Measurements from ENCODE around the gene GAK. TPM values are rescaled to one million over a fixed set of nuclear protein-coding genes. Genes with fewer than 3 reads are reported as not detected.

Gene GAK
- total RNA-seq, 8 experiments from 2014 or later, result 26.1 to 94.0 (median 44.6) TPM

DNA sequence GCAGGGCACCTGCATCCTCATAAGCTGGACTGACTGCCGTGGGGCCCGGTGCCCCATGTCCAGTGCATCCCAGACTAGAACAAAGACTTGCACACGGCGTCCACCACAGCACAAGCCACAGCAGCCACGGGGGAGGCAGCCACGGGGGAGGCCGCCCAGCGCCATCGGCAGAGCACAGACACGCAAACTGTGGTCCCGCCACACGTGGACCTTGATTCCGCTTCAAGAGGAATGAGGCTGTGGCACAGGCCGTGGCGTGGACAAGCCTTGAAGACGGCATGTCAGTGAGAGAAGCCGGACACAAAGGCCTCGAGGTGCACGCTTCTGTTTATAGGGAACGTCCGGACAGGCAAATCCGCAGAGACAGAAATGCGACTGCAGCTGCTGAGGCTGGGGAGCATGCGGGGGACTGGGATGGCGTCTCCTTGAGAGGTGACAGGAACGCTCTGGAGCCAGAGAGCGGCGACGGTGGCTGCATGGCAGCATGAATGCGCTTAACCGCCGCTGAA, 96.1 kb downstream of the GAK start:
- Histone ChIP-seq H3K27ac (no peak overlapping the region), H3K4me1 (replicated peaks in 1 of 2) (no peaks in the 10 kb centered on the region), H3K4me3 (no peak overlapping the region)
- ATAC-seq (replicated peaks in 6 of 8), result peak in 1 of 8 experiments; percentile 9
- in situ Hi-C loops (cut with MboI; ENCODE audit: low pct_unique_long_range_greater_than_20kb in 2 of 9, low sequenced_read_pairs in 9 of 9, unreplicated experiment in 9 of 9), result no loop called here
- WGBS, 10 experiments, result 83 to 100% (median 93%) methylated on average over 2 to 8 of the region's 32 CpGs; no CpG with 5 or more reads in 3 of the 10 experiments

- 80 to 97% (median 81%) methylated on average over 1 to 12 of the region's 46 CpGs; no CpG with 5 or more reads in 5 of the 10 experiments for WGBS, 10 experiments
- H3K4me3 ChIP-seq, result no peak overlapping the region
- H3K27ac ChIP-seq, result no peak overlapping the region
- ATAC-seq (replicated peaks in 6 of 8), result no peak
- in situ Hi-C loops (cut with MboI; ENCODE audit: low pct_unique_long_range_greater_than_20kb in 2 of 9, low sequenced_read_pairs in 9 of 9, unreplicated experiment in 9 of 9), result no loop called here
- peaks cover under 1% of the 10 kb centered on the region in 2 donors for H3K4me1 ChIP-seq (replicated peaks in 1 of 2)
These were observed 96.7 kb downstream of the GAK start for GRCh38 chr4:835148-836002.

DNA sequence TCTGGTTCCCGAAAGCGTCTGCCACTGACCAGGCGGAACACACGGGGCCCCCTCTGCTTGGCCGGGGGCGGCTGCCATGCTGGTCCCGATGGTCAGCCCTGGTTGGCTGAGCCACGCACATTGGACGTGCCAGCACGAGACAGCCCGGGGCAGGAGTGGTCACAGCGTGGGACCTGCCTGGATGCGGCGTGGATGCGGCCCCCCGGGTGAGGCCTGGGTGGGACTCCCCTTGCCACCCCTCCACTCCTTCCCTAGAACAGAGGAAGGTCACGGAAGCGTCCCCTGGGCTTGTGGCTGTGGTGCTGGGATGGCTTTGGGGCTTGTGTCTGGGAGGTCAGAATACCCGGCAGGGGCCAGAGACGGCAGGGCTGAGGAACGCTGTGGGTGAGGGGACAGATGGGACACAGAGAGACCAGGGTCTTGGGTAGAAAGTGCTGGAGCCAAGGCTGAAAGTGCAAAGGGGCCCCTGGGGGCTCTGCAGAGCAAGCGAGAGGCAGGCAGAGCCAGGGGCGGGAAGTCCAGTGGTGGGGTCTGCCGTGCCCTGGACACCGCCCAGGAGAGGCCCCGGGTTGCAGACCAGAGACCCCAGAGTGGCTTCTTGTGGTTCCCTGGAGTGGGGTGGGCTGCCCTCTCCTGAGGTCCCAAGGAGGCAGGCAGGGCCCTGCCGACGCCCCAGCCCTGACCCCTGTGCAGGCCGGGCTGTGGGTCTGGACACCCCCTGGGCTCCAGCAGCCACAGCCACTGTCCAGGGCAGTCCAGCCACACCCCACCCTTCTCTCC, 97.6 kb downstream of the GAK start:
- no peak for ATAC-seq (replicated peaks in 6 of 8)
- H3K27ac ChIP-seq, result no peak overlapping the region
- 80 to 100% (median 93%) methylated on average over 1 to 6 of the region's 29 CpGs; no CpG with 5 or more reads in 7 of the 10 experiments for WGBS, 10 experiments
- no peak overlapping the region for H3K4me3 ChIP-seq
- in situ Hi-C loops (cut with MboI; ENCODE audit: low pct_unique_long_range_greater_than_20kb in 2 of 9, low sequenced_read_pairs in 9 of 9, unreplicated experiment in 9 of 9), result no loop called here
- peaks cover 5 to 9% of the 10 kb centered on the region in 2 donors for H3K4me1 ChIP-seq (replicated peaks in 1 of 2)

- in situ Hi-C loops (cut with MboI; ENCODE audit: low pct_unique_long_range_greater_than_20kb in 2 of 9, low sequenced_read_pairs in 9 of 9, unreplicated experiment in 9 of 9), result no loop called here
- H3K4me1 ChIP-seq (replicated peaks in 1 of 2), result peaks cover 5 to 9% of the 10 kb centered on the region in 2 donors
- H3K4me3 ChIP-seq, result no peak overlapping the region
- 20 to 90% (median 61%) methylated on average over 1 to 14 of the region's 18 CpGs; no CpG with 5 or more reads in 4 of the 10 experiments for WGBS, 10 experiments
- H3K27ac ChIP-seq, result no peak overlapping the region
- ATAC-seq (replicated peaks in 6 of 8), result no peak
These were observed 98.3 kb downstream of the GAK start for GRCh38 chr4:833731-834367.

- Histone ChIP-seq H3K4me3 (no peak overlapping the region), H3K4me1 (replicated peaks in 1 of 2) (peaks cover 5 to 9% of the 10 kb centered on the region in 2 donors), H3K27ac (no peak overlapping the region)
- in situ Hi-C loops (cut with MboI; ENCODE audit: low pct_unique_long_range_greater_than_20kb in 2 of 9, low sequenced_read_pairs in 9 of 9, unreplicated experiment in 9 of 9), result no loop called here
- WGBS, 10 experiments, result 63 to 67% methylated on average over 6 to 7 of the region's 10 CpGs; no CpG with 5 or more reads in 8 of the 10 experiments
- no peak for ATAC-seq (replicated peaks in 6 of 8)
These were observed 99.0 kb downstream of the GAK start for GRCh38 chr4:833156-833555.

DNA sequence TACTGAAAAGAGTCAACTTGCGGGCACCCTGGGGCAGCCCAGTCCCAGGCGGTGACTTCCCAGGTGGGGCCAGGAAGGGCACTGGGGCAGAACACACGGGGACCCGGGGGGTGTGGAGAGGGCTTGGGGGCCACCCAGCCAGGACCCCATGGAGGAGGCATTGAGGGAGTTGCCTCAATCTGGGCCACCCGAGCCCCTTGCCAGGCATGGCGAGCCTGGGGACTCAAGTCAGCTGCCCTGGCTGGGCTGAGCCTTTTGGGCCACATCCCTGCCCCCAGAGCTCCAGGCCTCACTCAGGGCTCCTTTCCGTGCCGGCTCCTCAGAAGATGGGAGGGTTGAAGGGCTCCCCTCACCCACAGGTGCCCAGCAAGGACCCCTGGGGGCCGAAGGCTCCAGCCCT, 99.6 kb downstream of the GAK start:
- ATAC-seq (replicated peaks in 6 of 8), result no peak
- 20 to 93% (median 80%) methylated on average over 1 to 3 of the region's 9 CpGs; no CpG with 5 or more reads in 7 of the 10 experiments for WGBS, 10 experiments
- no peak overlapping the region for H3K27ac ChIP-seq
- in situ Hi-C loops (cut with MboI; ENCODE audit: low pct_unique_long_range_greater_than_20kb in 2 of 9, low sequenced_read_pairs in 9 of 9, unreplicated experiment in 9 of 9), result no loop called here
- H3K4me3 ChIP-seq, result no peak overlapping the region
- peaks cover 8 to 9% of the 10 kb centered on the region in 2 donors for H3K4me1 ChIP-seq (replicated peaks in 1 of 2)

GRCh38 chr4:832108-832507, 100.0 kb downstream of the GAK start:
- in situ Hi-C loops (cut with MboI; ENCODE audit: low pct_unique_long_range_greater_than_20kb in 2 of 9, low sequenced_read_pairs in 9 of 9, unreplicated experiment in 9 of 9), result no loop called here
- no peak overlapping the region for H3K4me3 ChIP-seq
- ATAC-seq (replicated peaks in 6 of 8), result no peak
- peaks cover 12% of the 10 kb centered on the region in 2 donors for H3K4me1 ChIP-seq (replicated peaks in 1 of 2)
- 100% methylated on average over 2 of the region's 7 CpGs; no CpG with 5 or more reads in 8 of the 10 experiments for WGBS, 10 experiments
- no peak overlapping the region for H3K27ac ChIP-seq

GRCh38 chr4:831483-831805, 100.7 kb downstream of the GAK start:
- Histone ChIP-seq H3K4me3 (no peak overlapping the region), H3K27ac (no peak overlapping the region), H3K4me1 (replicated peaks in 1 of 2) (peaks cover 12 to 19% of the 10 kb centered on the region in 2 donors)
- no peak for ATAC-seq (replicated peaks in 6 of 8)
- in situ Hi-C loops (cut with MboI; ENCODE audit: low pct_unique_long_range_greater_than_20kb in 2 of 9, low sequenced_read_pairs in 9 of 9, unreplicated experiment in 9 of 9), result no loop called here
- WGBS, 10 experiments, result 20% methylated on average over 1 of the region's 3 CpGs; no CpG with 5 or more reads in 9 of the 10 experiments

- Histone ChIP-seq H3K27ac (no peak overlapping the region), H3K4me3 (no peak overlapping the region), H3K4me1 (replicated peaks in 1 of 2) (peaks cover 12 to 19% of the 10 kb centered on the region in 2 donors)
- 0 to 70% (median 40%) methylated on average over 1 to 4 of the region's 23 CpGs; no CpG with 5 or more reads in 7 of the 10 experiments for WGBS, 10 experiments
- in situ Hi-C loops (cut with MboI; ENCODE audit: low pct_unique_long_range_greater_than_20kb in 2 of 9, low sequenced_read_pairs in 9 of 9, unreplicated experiment in 9 of 9), result no loop called here
- peak in 1 of 8 experiments; percentile 3 for ATAC-seq (replicated peaks in 6 of 8)
These were observed 101.3 kb downstream of the GAK start for GRCh38 chr4:830601-831482.

GRCh38 chr4:829761-830600, 102.1 kb downstream of the GAK start:
- in situ Hi-C loops (cut with MboI; ENCODE audit: low pct_unique_long_range_greater_than_20kb in 2 of 9, low sequenced_read_pairs in 9 of 9, unreplicated experiment in 9 of 9), result no loop called here
- Histone ChIP-seq H3K4me3 (no peak overlapping the region), H3K4me1 (replicated peaks in 1 of 2) (peaks cover 12 to 19% of the 10 kb centered on the region in 2 donors), H3K27ac (no peak overlapping the region)
- ATAC-seq (replicated peaks in 6 of 8), result peak in 3 of 8 experiments; percentile 25 to 47 (median 37)
- 47 to 100% (median 75%) methylated on average over 1 to 8 of the region's 26 CpGs; no CpG with 5 or more reads in 4 of the 10 experiments for WGBS, 10 experiments

DNA sequence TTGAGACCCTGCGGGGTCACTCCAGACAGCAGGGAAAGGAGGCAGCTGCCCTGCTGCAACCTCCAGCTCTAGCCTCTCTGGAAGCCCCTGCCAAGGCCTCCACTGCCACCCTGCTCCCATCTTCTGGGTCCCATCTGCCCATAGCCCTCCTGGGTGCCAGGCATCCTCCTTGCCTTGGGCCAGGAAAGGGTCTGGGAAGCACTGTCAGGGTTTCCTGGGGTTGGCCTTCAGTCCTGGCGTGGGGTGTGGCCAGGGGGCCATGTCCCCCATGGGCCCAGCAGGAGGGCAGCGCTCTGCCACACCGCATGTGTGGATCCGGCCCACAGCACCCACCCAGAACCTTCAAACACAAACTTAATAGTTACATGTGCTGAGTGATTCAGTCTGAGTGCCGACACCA, 102.8 kb downstream of the GAK start:
- peaks cover 14 to 25% of the 10 kb centered on the region in 2 donors for H3K4me1 ChIP-seq (replicated peaks in 1 of 2)
- no peak overlapping the region for H3K4me3 ChIP-seq
- WGBS, 10 experiments, result 33 to 88% (median 76%) methylated on average over 1 to 5 of the region's 6 CpGs; no CpG with 5 or more reads in 7 of the 10 experiments
- in situ Hi-C loops (cut with MboI; ENCODE audit: low pct_unique_long_range_greater_than_20kb in 2 of 9, low sequenced_read_pairs in 9 of 9, unreplicated experiment in 9 of 9), result no loop called here
- no peak overlapping the region for H3K27ac ChIP-seq
- no peak for ATAC-seq (replicated peaks in 6 of 8)
